Loucy (cell line): ENCODE measurements around the gene NCAM1.

Experiments used
- EZH2phosphoT487 ChIP-seq: fragments of 200-600 bp; IDR thresholded peaks from 2 replicates; pipeline ENCODE4 v1.6.1; 2018; ENCODE audit warnings: antibody characterized with exemption, mild to moderate bottlenecking, moderate library complexity, borderline replicate concordance
- TF ChIP-seq, protein P1 (sequence below): fragments of 200-600 bp; sonication (generic); conservative IDR thresholded peaks from 2 replicates; pipeline ENCODE4 v1.5.1; 2014; ENCODE audit warnings: mild to moderate bottlenecking, antibody characterized with exemption, low read length

GRCh38 chr11:113148076-113148475 is 186.9 kb downstream of the NCAM1 start:
- TF ChIP-seq, protein P1, sequence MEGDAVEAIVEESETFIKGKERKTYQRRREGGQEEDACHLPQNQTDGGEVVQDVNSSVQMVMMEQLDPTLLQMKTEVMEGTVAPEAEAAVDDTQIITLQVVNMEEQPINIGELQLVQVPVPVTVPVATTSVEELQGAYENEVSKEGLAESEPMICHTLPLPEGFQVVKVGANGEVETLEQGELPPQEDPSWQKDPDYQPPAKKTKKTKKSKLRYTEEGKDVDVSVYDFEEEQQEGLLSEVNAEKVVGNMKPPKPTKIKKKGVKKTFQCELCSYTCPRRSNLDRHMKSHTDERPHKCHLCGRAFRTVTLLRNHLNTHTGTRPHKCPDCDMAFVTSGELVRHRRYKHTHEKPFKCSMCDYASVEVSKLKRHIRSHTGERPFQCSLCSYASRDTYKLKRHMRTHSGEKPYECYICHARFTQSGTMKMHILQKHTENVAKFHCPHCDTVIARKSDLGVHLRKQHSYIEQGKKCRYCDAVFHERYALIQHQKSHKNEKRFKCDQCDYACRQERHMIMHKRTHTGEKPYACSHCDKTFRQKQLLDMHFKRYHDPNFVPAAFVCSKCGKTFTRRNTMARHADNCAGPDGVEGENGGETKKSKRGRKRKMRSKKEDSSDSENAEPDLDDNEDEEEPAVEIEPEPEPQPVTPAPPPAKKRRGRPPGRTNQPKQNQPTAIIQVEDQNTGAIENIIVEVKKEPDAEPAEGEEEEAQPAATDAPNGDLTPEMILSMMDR: no peak
- no peak for TF ChIP-seq EZH2phosphoT487
